RCC 7860 (cell line): Measurements from ENCODE around the gene MANSC4.
"Not testable (repeated sequence)": the region's sequence is repeated elsewhere in the genome, so short reads cannot be mapped to it uniquely, and the experiment has no call there.

ENCODE experiments used
- DNase-seq: peaks from one replicate; pipeline ENCODE4 v3.0.0-alpha.2; 2015; ENCODE audit warnings: low spot score
- FAIRE-seq: peaks from 2 replicates; lab custom pipeline; 2012; peaks lifted over from hg19 to GRCh38; lab: Jason Lieb, UNC

The MANSC4 gene

DNA sequence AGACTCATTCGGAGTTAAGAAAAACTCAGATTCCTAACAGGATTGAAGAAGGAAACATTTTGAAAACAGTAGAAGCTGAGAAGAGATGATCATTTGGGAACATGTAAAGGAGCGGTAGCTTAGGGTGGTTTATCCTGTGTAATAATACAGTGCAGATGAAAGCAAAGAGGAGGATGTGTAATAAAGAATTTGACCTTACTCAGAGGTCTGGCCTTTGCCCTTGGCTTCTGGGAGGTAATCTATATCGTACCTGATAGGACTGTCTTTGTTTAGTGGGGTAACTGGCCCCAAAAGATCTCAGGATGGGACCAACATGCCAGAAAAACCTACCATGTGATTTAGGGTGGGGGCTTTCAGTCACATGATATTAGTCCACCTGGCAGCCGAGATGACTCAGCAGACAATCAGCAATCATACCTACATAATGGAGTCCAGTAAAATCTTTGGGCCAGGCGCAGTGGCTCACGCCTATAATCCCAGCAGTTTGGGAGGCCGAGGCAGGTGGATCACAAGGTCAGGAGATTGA lies 23.3 kb downstream of the MANSC4 start:
- DNase-seq: no peak
- FAIRE-seq: no peak

DNA sequence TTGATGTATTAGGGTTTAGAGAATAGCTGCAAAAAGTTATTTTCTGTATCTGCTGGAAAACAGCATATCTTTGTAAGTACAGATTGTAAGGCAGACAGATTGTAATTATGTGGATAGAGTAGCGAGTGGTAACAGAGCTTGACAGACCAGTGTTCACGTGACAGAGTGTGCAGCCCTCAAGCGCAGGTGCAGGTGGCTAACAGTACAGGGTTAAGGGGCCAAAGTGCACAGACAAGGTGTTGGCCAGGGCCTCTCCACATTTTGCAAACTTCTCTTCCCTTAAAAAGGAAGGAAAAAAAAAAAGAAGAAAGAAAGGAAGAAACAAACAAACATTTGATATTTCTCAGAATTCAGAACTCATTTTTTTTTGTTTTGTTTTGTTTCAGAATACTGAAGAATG lies 25.2 kb downstream of the MANSC4 start:
- FAIRE-seq: no peak
- DNase-seq: no peak

DNA sequence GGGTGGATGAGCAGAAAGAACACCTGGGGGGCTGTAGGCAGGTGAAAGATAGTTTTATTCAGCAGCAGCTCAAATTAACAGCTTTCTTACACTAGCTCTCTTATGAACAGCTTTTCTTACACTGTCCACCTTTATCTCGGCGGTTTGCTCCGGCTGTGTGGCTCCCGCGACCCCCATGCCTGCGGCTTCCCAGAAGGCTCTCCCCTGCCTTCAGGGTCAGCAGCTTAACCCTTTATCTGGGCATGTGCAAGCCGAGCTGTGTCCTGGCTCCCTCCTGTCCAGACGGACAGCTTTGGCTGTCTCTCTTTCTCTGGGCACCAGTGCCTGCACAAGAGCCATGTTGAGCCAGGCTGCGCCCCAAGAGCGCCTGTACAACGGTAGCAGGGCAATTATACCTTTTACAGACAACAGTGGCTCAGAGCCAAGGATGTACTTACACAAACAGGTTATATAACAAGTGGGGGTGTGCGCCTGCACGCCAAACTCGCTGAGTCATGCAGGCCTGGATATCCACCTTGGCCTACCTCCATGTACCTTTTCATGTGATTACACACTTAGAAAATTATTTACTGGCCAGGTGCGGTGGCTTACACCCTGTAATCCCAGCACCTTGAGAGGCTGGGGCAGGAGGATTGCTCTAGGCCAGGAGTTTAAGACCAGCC lies 28.5 kb downstream of the MANSC4 start:
- DNase-seq (no peak), FAIRE-seq (no peak)

DNA sequence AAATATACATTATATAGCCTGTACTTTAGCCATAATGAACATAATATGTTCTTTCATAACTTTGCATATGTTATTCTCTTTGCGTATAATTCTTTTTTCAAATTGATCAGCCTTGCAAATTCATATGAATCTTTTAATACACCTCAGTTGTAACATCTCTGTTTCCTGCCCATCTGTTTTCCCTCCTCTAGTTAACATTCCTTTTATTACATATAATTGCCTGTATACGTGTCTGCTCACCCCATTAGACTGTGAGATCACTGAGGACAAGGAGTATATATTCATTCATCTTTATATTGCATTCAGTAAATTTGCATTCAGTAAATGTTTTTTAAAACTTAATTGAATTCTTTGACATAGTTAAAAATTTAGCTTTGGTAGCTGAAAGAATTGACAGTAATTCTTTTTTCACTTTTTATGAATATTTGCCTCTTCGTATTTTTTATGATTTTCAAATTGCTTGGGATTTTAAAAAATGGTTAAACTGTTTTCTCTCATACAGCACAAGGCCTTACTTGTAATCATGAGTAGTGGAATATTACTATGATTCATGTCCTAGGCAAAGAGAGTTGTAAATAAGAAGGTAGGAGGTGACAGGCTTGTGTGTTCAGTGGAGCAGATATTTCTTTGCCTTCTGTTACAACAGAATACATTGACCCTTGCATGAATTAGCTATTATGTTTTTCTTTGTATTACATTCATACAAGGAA lies 32.8 kb downstream of the MANSC4 start:
- peak; percentile 17 for DNase-seq
- FAIRE-seq: peak; percentile 73

DNA sequence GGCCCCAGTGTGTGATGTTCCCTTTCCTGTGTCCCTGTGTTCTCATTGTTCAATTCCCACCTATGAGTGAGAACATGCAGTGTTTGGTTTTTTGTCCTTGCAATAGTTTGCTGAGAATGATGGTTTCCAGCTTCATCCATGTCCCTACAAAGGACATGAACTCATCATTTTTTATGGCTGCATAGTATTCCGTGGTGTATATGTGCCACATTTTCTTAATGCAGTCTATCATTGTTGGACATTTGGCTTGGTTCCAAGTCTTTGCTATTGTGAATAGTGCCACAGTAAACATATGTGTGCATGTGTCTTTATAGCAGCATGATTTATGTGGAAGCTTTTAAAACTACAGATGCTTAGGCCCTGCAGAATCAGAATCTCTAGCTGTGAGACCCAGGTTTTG lies 34.3 kb downstream of the MANSC4 start:
- FAIRE-seq, DNase-seq: not testable (repeated sequence)

DNA sequence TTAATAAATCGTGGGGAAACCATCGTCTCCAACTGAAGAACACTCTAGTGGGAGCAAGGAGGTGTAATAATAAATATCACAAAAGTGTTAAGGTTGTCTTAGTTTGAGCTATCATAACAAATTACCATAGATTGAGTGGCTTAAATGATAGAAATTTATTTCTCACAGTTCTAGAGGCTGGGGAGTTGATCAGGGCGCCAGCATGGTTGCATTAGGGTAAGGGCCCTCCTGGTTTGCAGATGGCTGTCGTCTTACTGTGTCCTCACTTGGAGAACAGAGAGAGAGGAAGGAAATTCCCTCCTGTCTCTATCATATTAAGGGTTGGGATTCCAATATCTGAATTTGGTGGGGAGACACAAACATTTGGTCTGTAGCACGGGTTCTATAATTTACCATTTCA lies 36.4 kb downstream of the MANSC4 start:
- DNase-seq: no peak
- FAIRE-seq: no peak

DNA sequence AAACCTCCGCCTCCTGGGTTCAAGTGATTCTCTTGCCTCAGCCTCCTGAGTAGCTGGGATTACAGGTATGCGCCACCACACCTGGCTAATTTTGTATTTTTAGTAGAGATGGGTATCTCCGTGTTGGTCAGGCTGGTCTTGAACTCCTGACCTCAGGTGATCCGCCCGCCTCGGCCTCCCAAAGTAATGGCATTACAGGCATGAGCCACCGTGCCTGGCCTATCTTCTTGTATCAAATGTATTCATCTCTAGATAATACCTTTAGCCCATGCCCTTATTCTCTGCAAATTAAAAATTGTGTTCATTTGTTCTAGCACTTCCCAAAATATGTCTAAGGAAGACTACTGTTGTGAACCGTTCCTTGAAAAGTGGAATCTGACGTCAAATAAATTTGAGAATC lies 45.7 kb downstream of the MANSC4 start:
- not testable (repeated sequence) for FAIRE-seq, DNase-seq

DNA sequence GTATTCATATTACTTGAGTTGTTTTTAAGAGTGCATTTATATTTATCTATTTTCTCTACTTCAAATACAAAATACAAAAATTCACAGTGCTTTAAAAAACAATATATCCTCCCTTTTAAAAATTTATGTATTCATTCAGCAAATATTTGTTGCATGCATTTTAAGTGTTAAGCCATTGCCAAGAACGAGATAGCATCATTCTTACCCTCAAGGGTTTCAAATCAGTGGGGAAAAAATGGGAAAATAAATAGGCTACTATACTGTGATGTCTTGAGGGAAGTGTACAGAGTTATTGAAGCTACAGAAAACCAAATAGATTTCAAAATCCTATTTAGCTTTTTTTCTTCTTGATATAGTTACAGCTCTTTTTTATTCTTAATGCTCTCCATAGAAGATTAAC lies 46.2 kb downstream of the MANSC4 start:
- FAIRE-seq (no peak), DNase-seq (no peak)

DNA sequence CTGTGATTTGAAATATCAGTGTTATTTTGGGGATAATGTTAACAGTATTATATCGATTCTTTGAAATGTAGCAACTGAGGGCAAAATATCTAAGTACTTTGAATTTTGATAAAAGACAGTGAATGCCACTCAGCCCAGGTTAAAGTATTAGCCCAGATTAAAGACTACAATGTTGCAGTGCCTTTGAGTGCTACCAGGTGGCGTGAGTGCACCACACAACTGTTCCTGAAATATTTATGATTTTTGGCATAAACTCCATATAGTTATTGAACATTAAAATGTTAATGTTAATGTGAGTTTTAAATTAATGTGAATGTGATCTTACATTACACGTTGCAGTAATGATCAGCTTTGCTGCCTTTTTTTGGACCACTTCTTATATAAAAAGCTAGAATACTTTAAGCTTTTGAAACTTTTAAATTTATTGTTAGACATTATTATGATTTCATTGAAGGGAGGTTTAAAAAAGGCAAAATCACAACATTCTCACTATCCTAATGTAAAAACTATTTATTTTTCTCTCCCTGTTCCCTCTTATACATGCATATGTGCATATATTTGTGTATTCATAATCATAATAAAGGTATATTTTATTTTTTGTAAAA lies 46.9 kb downstream of the MANSC4 start:
- DNase-seq (peak; percentile 16), FAIRE-seq (peak; percentile 60)

DNA sequence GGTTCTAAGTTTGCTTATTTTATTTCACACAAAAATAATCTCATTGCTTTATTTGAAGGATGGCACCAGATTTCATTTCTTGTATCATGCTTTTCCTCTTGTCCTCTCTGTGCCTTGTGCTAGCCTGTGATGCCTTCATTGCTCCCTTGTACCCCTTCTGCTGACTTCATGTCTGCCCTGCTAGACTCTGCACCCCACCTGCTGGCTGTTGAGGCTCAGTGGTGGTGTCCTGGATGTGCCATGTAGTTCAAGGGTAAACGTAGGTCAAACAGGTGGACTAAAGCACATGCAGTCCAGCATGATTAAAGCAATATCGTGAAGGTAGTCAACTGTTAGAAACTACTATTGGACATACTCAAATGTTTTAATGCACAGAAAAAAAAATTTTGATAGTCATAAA lies 47.8 kb downstream of the MANSC4 start:
- FAIRE-seq: no peak

DNA sequence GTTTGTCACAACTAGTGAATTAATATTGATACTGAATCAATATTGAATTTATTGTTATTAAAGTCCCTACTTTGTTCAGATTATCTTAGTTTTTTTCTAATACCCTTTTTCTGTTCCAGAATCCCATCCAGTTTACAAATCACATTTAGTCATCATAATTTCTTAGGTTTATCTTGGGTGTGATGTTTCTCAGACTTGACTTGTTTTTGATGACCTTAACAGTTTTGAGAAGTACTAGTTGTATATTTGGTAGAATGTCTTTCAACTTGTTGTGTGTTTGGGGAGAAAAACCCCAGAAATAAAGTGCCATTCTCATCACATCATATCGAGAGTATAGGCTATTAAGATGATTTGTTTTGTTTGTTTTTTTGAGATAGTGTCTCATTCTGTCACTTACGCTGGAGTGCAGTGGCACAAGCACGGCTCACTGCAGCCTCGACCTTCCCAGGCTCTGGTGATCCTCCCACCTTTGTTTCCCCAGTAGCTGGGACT lies 49.9 kb downstream of the MANSC4 start:
- DNase-seq (no peak), FAIRE-seq (no peak)

More for the DNA sequence above, 47.8 kb downstream of the MANSC4 start:
- DNase-seq: no peak

DNA sequence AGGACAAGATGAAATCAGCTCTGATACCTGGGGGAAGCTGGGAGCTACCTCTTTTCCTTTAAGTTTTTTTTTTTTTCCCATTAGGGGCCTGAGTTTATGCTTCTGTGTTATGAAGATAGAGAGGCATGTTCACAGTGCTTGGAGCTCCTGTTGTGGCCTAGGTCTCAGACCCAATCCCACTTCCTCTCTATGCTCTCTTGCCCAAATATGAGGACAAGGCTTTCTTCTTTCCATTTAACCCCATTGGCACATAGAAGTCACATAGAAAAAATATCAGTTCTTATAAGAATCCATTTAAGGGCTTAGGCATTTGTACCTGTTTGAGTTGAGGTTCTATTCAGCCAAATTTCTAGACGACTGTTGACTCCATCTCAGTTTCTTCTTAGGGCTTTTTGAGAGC lies 56.8 kb downstream of the MANSC4 start:
- FAIRE-seq (no peak), DNase-seq (no peak)
